Lower leg skin (tissue), 4 donors: ENCODE results near the gene COL27A1. TPM values are rescaled to one million over a fixed set of nuclear protein-coding genes. Genes with fewer than 3 reads are reported as not detected.

Source experiments
- DNase-seq, 2 donors: peaks; one replicate each; pipeline ENCODE4 v3.0.0-alpha.2; 2019; ENCODE audit warnings: low spot score in 2 of 2
- H3K4me3 ChIP-seq: fragments of 200-600 bp; sonication (generic); 2 replicates; pipeline ENCODE4 v1.5.1; 2017; ENCODE audit warnings: mild to moderate bottlenecking, low read depth; ENCODE audit not compliant: poor library complexity, severe bottlenecking
- POLR2A ChIP-seq, 2 donors: fragments of 450-650 bp; IDR thresholded peaks; one replicate each; pipeline ENCODE4 v1.6.1; 2016 to 2017; ENCODE audit warnings: antibody characterized with exemption in 2 of 2, mild to moderate bottlenecking in 1 of 2, moderate library complexity in 1 of 2
- WGBS, 2 donors: methylation state at CpG; one replicate each; pipeline ENCODE4 v1.1.5; 2018; 5-methylcytosine and 5-hydroxymethylcytosine counted together
- intact Hi-C: fragments of 100-400 bp; cut with DNase I; formaldehyde crosslinking; loops from one replicate; pipeline ENCODE4 v1.15.0; 2023; ENCODE audit warnings: low total_unique reads
- total RNA-seq, 4 donors: library from RNA; depleted of rRNA; stranded (reverse); fragments of >200 nt; gene quantifications; one replicate each; pipeline ENCODE4 v1.1.0, GENCODE V29; 2016
- TF ChIP-seq, protein P1 (sequence below), 3 donors: fragments of 450-650 bp; IDR thresholded peaks; one replicate each; pipeline ENCODE4 v1.5.1; 2016; ENCODE audit warnings: antibody characterized with exemption in 3 of 3, mild to moderate bottlenecking in 3 of 3, moderate library complexity in 2 of 3

The COL27A1 gene
- total RNA-seq, 4 donors from 2014 or later, result 9.4 to 16.1 (median 12.3) TPM

DNA sequence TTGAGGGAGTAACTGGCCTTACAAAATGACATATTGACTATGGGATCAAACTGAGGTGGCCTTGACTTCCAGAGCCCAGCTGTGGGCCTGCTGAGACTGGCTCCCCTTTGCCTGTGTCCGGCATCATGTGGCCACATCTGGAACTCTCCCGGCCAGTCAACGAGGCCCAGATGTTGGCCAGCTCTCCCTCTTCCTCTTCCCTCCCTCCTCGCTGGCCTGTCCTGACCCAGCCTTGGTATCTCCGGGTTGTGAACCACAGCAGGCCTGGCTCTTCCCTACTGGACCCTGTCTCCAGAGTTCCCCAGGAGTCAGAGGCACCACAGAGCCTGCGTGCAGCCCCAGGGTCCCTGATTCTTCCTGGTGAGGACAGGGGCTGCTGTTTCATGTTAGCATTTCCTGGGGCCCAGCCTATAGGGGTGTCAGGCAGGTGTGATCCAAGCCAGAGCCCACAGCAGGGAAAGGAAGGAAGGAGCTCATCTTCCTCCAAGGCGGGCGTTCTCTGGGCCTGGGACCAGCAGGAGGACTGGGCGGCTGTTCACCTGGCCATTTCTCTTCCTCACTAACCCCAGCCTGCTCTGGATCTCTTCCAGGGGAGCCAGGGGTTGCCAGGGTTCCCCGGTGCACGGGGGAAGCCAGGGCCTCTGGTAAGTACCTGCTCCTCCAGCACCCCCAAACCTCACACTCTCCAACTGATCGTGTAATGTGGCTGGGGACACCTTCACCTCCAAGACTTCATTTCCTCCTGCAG is 81.2 kb downstream of the COL27A1 start:
- intact Hi-C loops, result no loop called here
- no peak overlapping the region for H3K4me3 ChIP-seq
- WGBS, 2 donors, result 61 to 63% methylated on average over 10 to 12 of the region's 12 CpGs
- DNase-seq, result no peak
- TF ChIP-seq POLR2A (IDR thresholded peaks at IDR 0.05), result no peak
- TF ChIP-seq, protein P1, sequence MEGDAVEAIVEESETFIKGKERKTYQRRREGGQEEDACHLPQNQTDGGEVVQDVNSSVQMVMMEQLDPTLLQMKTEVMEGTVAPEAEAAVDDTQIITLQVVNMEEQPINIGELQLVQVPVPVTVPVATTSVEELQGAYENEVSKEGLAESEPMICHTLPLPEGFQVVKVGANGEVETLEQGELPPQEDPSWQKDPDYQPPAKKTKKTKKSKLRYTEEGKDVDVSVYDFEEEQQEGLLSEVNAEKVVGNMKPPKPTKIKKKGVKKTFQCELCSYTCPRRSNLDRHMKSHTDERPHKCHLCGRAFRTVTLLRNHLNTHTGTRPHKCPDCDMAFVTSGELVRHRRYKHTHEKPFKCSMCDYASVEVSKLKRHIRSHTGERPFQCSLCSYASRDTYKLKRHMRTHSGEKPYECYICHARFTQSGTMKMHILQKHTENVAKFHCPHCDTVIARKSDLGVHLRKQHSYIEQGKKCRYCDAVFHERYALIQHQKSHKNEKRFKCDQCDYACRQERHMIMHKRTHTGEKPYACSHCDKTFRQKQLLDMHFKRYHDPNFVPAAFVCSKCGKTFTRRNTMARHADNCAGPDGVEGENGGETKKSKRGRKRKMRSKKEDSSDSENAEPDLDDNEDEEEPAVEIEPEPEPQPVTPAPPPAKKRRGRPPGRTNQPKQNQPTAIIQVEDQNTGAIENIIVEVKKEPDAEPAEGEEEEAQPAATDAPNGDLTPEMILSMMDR (IDR thresholded peaks at IDR 0.05), result no peak

DNA sequence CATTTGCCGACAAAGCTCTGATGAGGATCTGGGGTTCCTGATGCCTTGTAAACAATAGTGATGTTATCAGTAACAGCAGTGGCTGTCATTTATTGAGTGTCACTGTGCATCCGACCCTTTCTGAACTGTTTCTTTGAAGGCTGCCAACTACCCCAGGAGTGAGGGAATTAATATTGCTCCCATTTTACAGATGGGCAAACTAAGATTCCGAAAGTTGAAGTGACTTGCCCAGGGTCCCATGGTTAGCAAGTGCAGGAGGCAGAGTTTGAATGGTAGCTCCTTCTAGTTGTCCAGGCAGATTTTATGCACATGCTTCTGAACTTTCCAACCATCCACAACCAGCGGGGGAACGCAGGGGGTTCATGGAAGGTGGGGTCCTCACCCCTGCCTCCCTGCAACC is 81.9 kb downstream of the COL27A1 start:
- WGBS, 2 donors, result 90 to 94% methylated on average over 5 of the region's 5 CpGs
- DNase-seq, result no peak
- H3K4me3 ChIP-seq, result no peak overlapping the region
- no peak for TF ChIP-seq POLR2A (IDR thresholded peaks at IDR 0.05)
- TF ChIP-seq, protein P1 (IDR thresholded peaks at IDR 0.05), result no peak
- intact Hi-C loops, result no loop called here

GRCh38 chr9:114237781-114238180 is 82.4 kb downstream of the COL27A1 start:
- WGBS, 2 donors, result 74 to 78% methylated on average over 5 of the region's 5 CpGs
- intact Hi-C loops, result no loop called here
- TF ChIP-seq, protein P1 (IDR thresholded peaks at IDR 0.05), result no peak
- TF ChIP-seq POLR2A (IDR thresholded peaks at IDR 0.05), result no peak
- DNase-seq, result no peak
- no peak overlapping the region for H3K4me3 ChIP-seq

GRCh38 chr9:114238472-114238871 is 83.1 kb downstream of the COL27A1 start:
- no peak for DNase-seq
- intact Hi-C loops, result no loop called here
- TF ChIP-seq, protein P1 (IDR thresholded peaks at IDR 0.05), result no peak
- TF ChIP-seq POLR2A (IDR thresholded peaks at IDR 0.05), result no peak
- no peak overlapping the region for H3K4me3 ChIP-seq
- 64 to 65% methylated on average over 8 of the region's 8 CpGs for WGBS, 2 donors

GRCh38 chr9:114238891-114239875 is 83.8 kb downstream of the COL27A1 start:
- intact Hi-C loops, result no loop called here
- no peak overlapping the region for H3K4me3 ChIP-seq
- TF ChIP-seq, protein P1 (IDR thresholded peaks at IDR 0.05), result no peak
- no peak for TF ChIP-seq POLR2A (IDR thresholded peaks at IDR 0.05)
- WGBS, 2 donors, result 65 to 70% methylated on average over 14 of the region's 14 CpGs
- no peak for DNase-seq
